CD14-positive monocyte (primary cell): Measurements from ENCODE around the gene NENF. TPM values are rescaled to one million over a fixed set of nuclear protein-coding genes. Genes with fewer than 3 reads are reported as not detected.

Experiments used
- DNase-seq, 3 donors: peaks; one replicate each; pipeline ENCODE4 v3.0.0-alpha.2; 2011 to 2022
- H2AFZ ChIP-seq: 2 replicates; pipeline ENCODE4 v1.6.0; 2012; ENCODE audit warnings: mild to moderate bottlenecking, low read depth, low read length, inconsistent platforms; ENCODE audit not compliant: insufficient read depth, poor library complexity, severe bottlenecking
- H3K27ac ChIP-seq, 2 donors: 1 replicate in 1 of 2; 2 replicates in 1 of 2; pipeline ENCODE4 v1.5.1; 2012 to 2013; ENCODE audit warnings: low read length in 2 of 2, control low read depth in 1 of 2, inconsistent platforms in 1 of 2, low read depth in 1 of 2, mild to moderate bottlenecking in 1 of 2
- H3K27me3 ChIP-seq, 2 donors: one replicate each; pipeline versions ENCODE4 v1.6.0 to v1.6.1; 2011 to 2013; ENCODE audit warnings: low read length in 2 of 2; ENCODE audit not compliant: control insufficient read depth in 2 of 2, insufficient read depth in 2 of 2
- H3K36me3 ChIP-seq, 2 donors: replicated peaks in 1 of 2; 1 replicate in 1 of 2; 2 replicates in 1 of 2; pipeline versions ENCODE4 v1.5.1 to v1.6.1; 2012 to 2013; ENCODE audit warnings: low read length in 2 of 2, control low read depth in 1 of 2, inconsistent platforms in 1 of 2, mild to moderate bottlenecking in 1 of 2; ENCODE audit not compliant: insufficient read depth in 2 of 2, control insufficient read depth in 1 of 2
- H3K4me1 ChIP-seq, 2 donors: 1 replicate in 1 of 2; 2 replicates in 1 of 2; pipeline versions ENCODE4 v1.5.1 to v1.6.1; 2012 to 2013; ENCODE audit warnings: low read length in 2 of 2, control low read depth in 1 of 2, inconsistent platforms in 1 of 2, mild to moderate bottlenecking in 1 of 2, moderate library complexity in 1 of 2; ENCODE audit not compliant: insufficient read depth in 2 of 2, control insufficient read depth in 1 of 2
- H3K4me2 ChIP-seq: replicated peaks from 2 replicates; pipeline ENCODE3; 2012; ENCODE audit warnings: low read length, moderate library complexity, mild to moderate bottlenecking; ENCODE audit not compliant: poor library complexity, severe bottlenecking; ENCODE audit errors: extremely low read depth
- H3K4me3 ChIP-seq, 3 experiments: fragments of 200-600 bp in 1 of 3; sonication (generic) in 1 of 3; replicated peaks in 1 of 3; 1 replicate in 2 of 3; 2 replicates in 1 of 3; pipeline ENCODE4 v1.5.1; 2011 to 2013; ENCODE audit warnings: low read length in 3 of 3, mild to moderate bottlenecking in 3 of 3, control low read depth in 2 of 3, low read depth in 2 of 3, inconsistent platforms in 1 of 3, moderate library complexity in 1 of 3
- H3K79me2 ChIP-seq: 2 replicates; pipeline ENCODE4 v1.6.0; 2012; ENCODE audit warnings: mild to moderate bottlenecking, control low read depth, inconsistent platforms, low read length, moderate library complexity; ENCODE audit not compliant: insufficient read depth
- H3K9ac ChIP-seq: 2 replicates; pipeline ENCODE4 v1.6.0; 2017; ENCODE audit warnings: low read length, mild to moderate bottlenecking; ENCODE audit not compliant: insufficient read depth, poor library complexity, severe bottlenecking
- H3K9me3 ChIP-seq, 2 donors: replicated peaks in 1 of 2; 1 replicate in 1 of 2; 2 replicates in 1 of 2; pipeline versions ENCODE4 v1.5.1 to v1.6.1; 2012 to 2013; ENCODE audit warnings: low read length in 2 of 2, control low read depth in 1 of 2; ENCODE audit not compliant: control insufficient read depth in 1 of 2, insufficient read depth in 1 of 2
- H4K20me1 ChIP-seq: 2 replicates; pipeline ENCODE4 v1.6.0; 2012; ENCODE audit warnings: mild to moderate bottlenecking, low read length, control low read depth, moderate library complexity; ENCODE audit not compliant: insufficient read depth
- H3K27ac Mint-ChIP-seq, 7 donors: one replicate each; pipeline ENCODE4 v1.8.0; 2020; ENCODE audit warnings: mild to moderate bottlenecking in 7 of 7, mixed read lengths in 7 of 7, moderate library complexity in 6 of 7, inconsistent platforms in 2 of 7
- H3K27me3 Mint-ChIP-seq, 3 donors: one replicate each; pipeline ENCODE4 v1.8.0; 2021 to 2022; ENCODE audit warnings: low read depth in 3 of 3, mild to moderate bottlenecking in 3 of 3, mixed read lengths in 3 of 3, moderate library complexity in 3 of 3, inconsistent platforms in 1 of 3
- H3K36me3 Mint-ChIP-seq, 2 donors: one replicate each; pipeline ENCODE4 v1.8.0; 2020; ENCODE audit warnings: mixed read lengths in 2 of 2, inconsistent platforms in 1 of 2, mild to moderate bottlenecking in 1 of 2
- H3K4me1 Mint-ChIP-seq: one replicate; pipeline ENCODE4 v1.8.0; 2020; ENCODE audit warnings: mild to moderate bottlenecking, mixed read lengths
- H3K4me3 Mint-ChIP-seq, 2 donors: one replicate each; pipeline ENCODE4 v1.8.0; 2020; ENCODE audit warnings: mild to moderate bottlenecking in 2 of 2, mixed read lengths in 2 of 2, moderate library complexity in 1 of 2
- H3K9me3 Mint-ChIP-seq, 7 donors: one replicate each; pipeline ENCODE4 v1.8.0; 2020 to 2022; ENCODE audit warnings: mixed read lengths in 7 of 7, mild to moderate bottlenecking in 6 of 7, moderate library complexity in 6 of 7, inconsistent platforms in 2 of 7
- WGBS: methylation state at CpG from one replicate; pipeline ENCODE4 v1.1.5; 2013; ENCODE audit warnings: missing lambda C conversion rate; ENCODE audit not compliant: insufficient coverage; 5-methylcytosine and 5-hydroxymethylcytosine counted together
- intact Hi-C, 2 donors: fragments of 100-400 bp; cut with micrococcal nuclease; formaldehyde crosslinking; loops; one replicate each; pipeline versions ENCODE4 v1.15.0 to v1.15.1; 2023
- polyA plus RNA-seq, 3 donors: library from polyadenylated mRNA; depleted of rRNA in 1 of 3; unstranded in 2 of 3; stranded (reverse) in 1 of 3; fragments of 300-500 nt in 2 of 3; fragments of >200 nt in 1 of 3; fragmentation: Illumina TruSeq in 2 of 3; gene quantifications; 1 replicate in 2 of 3; 2 replicates in 1 of 3; pipeline ENCODE4 v1.2.3, GENCODE V29; 2012 to 2021
- TF ChIP-seq, protein P1 (sequence below): fragments of 200-600 bp; IDR thresholded peaks from one replicate; pipeline ENCODE4 v1.8.0; 2022; ENCODE audit warnings: antibody characterized with exemption, mild to moderate bottlenecking

Gene NENF
- polyA plus RNA-seq, 3 donors, result 9.7 to 56.4 (median 42.3) TPM

DNA sequence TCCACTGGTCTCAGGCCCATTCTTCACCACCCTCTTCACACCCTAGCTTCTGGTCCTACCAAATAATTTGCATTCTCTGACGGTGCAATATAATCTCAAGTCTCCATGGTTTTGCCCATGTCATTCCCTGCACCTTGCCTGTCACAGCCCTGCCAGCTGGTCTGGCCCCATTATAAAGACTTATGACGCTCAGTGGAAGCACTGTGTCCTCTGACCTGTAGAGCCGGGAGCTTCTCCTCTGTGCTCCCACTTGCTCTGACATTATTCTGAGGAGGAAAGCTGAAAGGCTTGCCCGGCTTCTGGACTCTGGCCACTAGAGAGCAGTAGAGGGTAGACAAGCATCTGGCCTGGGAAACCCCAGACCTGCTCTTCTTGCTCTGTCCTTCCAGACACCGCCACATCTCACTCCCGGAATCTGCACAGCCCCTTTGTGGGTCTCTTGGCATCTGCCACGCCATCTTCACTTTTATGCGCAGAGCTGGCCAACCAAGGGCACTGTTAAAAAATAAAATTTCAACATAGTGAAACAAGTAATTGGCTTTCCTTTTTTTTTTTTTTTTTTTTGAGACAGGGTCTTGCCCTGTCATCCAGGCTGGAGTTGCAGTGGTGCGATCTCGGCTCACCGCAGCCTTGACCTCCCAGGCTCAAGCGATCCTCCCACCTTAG is 44.4 kb downstream of the NENF start:
- Mint-ChIP-seq H3K27ac (peak overlapping the region; percentile 54 to 87 (median 69)), H3K4me1 (peaks cover 19% of the 10 kb centered on the region), H3K9me3 (no peaks in the 10 kb centered on the region), H3K27me3 (peaks cover 5 to 21% (median 8%) of the 10 kb centered on the region in 3 donors), H3K36me3 (no peaks in the 10 kb centered on the region), H3K4me3 (peak overlapping the region; percentile 31 to 59)
- H3K4me2 ChIP-seq, result no peak overlapping the region
- no peaks in the 10 kb centered on the region for H4K20me1 ChIP-seq
- no peaks in the 10 kb centered on the region for H3K36me3 ChIP-seq
- no peak overlapping the region for H3K4me3 ChIP-seq
- no peaks in the 10 kb centered on the region for H3K27me3 ChIP-seq
- DNase-seq, result peak; percentile 86 to 92 (median 91)
- H3K9me3 ChIP-seq, result no peaks in the 10 kb centered on the region
- no peak overlapping the region for H3K9ac ChIP-seq
- H3K27ac ChIP-seq, result no peak overlapping the region
- no peaks in the 10 kb centered on the region for H3K79me2 ChIP-seq
- intact Hi-C loops, result loop anchor here in 1 of 2 donors (5.0 kb wide), 1 partner anchor 155 kb away; no protein-coding TSS in a partner anchor
- TF ChIP-seq, protein P1, sequence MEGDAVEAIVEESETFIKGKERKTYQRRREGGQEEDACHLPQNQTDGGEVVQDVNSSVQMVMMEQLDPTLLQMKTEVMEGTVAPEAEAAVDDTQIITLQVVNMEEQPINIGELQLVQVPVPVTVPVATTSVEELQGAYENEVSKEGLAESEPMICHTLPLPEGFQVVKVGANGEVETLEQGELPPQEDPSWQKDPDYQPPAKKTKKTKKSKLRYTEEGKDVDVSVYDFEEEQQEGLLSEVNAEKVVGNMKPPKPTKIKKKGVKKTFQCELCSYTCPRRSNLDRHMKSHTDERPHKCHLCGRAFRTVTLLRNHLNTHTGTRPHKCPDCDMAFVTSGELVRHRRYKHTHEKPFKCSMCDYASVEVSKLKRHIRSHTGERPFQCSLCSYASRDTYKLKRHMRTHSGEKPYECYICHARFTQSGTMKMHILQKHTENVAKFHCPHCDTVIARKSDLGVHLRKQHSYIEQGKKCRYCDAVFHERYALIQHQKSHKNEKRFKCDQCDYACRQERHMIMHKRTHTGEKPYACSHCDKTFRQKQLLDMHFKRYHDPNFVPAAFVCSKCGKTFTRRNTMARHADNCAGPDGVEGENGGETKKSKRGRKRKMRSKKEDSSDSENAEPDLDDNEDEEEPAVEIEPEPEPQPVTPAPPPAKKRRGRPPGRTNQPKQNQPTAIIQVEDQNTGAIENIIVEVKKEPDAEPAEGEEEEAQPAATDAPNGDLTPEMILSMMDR, result peak; percentile 83
- WGBS, result 38% methylated on average over 11 of the region's 12 CpGs
- H2AFZ ChIP-seq, result no peak overlapping the region
- H3K4me1 ChIP-seq, result peaks cover 4 to 11% of the 10 kb centered on the region in 2 donors

DNA sequence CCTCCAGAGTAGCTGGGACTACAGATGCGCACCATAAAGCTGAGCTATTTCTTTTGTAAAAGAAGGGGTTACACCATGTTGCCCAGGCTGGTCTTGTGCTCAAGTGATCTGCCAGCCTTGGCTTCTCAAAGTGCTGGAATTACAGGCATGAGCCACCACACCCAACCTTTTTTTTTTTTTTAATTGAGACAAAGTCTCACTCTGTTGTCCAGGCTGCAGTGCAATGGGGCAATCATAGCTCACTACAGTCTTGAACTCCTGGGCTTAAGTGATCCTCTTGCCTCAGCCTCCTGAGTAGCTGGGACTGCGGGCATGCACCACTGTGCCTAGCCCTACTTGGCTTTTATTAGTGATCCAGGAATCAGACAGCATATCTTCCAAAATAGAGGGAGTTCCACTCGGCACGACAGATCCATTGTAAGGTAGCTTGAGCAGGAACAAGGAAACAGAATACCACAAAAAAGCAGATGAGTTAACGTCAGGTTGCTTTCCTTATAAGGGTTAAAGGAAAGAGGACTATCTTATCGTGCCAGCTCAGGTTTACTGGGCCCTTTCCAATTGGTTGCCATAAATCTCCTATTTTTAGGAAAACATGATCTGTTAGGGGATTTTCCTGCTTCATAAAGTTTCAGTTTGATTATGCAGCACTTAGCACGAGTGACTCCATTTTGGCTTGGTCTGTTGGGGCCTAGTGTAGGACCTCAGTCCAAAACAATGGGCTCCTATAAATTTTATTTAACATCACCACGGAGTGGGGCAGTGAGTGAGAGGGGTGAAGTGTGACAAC is 45.2 kb downstream of the NENF start:
- H3K4me1 Mint-ChIP-seq, result peaks cover 19% of the 10 kb centered on the region
- no peaks in the 10 kb centered on the region for H3K9me3 ChIP-seq
- no peaks in the 10 kb centered on the region for H4K20me1 ChIP-seq
- H3K9ac ChIP-seq, result no peak overlapping the region
- H3K36me3 Mint-ChIP-seq, result no peaks in the 10 kb centered on the region
- H3K4me2 ChIP-seq, result no peak overlapping the region
- H3K9me3 Mint-ChIP-seq, result no peaks in the 10 kb centered on the region
- H3K27ac Mint-ChIP-seq, result peak overlapping the region in 5 of 7 donors; percentile 31 to 87 (median 76)
- H3K27ac ChIP-seq, result no peak overlapping the region
- H3K27me3 Mint-ChIP-seq, result peaks cover 5 to 21% (median 8%) of the 10 kb centered on the region in 3 donors
- H3K4me1 ChIP-seq, result peaks cover 4 to 11% of the 10 kb centered on the region in 2 donors
- H3K79me2 ChIP-seq, result no peaks in the 10 kb centered on the region
- peak in 1 of 3 donors; percentile 15 for DNase-seq
- 73% methylated on average over 3 of the region's 8 CpGs for WGBS
- no peak overlapping the region for H3K4me3 ChIP-seq
- intact Hi-C loops, result loop anchor here in 1 of 2 donors (5.0 kb wide), 1 partner anchor 154 kb away; no protein-coding TSS in a partner anchor
- no peak overlapping the region for H2AFZ ChIP-seq
- peak overlapping the region; percentile 11 to 31 for H3K4me3 Mint-ChIP-seq
- TF ChIP-seq, protein P1, result no peak
- no peaks in the 10 kb centered on the region for H3K36me3 ChIP-seq
- H3K27me3 ChIP-seq, result no peaks in the 10 kb centered on the region
